Caco-2 (cell line): ENCODE data around the gene SPTB. TPM values are rescaled to one million over a fixed set of nuclear protein-coding genes. Genes with fewer than 3 reads are reported as not detected.

Experiments
- BruUV-seq: library from RNA; stranded (reverse); fragments of 400-500 nt; replicated peaks from 2 replicates; lab custom pipeline; 2021; lab: Mats Ljungman, UMichigan
- CTCF ChIA-PET: fragments of 300-600 bp; sonication (Branson Sonifier 250); formaldehyde crosslinking; loops from one replicate; lab custom pipeline; 2022; ENCODE audit warnings: antibody characterized with exemption; lab: Charles Lee
- POLR2A ChIA-PET: fragments of 300-600 bp; sonication (Branson Sonifier 250); formaldehyde crosslinking; loops from one replicate; lab custom pipeline; 2022; ENCODE audit warnings: antibody characterized with exemption; lab: Charles Lee
- DNase-seq, 2 experiments: peaks; one replicate each; pipeline versions ENCODE4 v3.0.0 to v3.0.0-alpha.2; 2020 to 2022
- H3K27me3 ChIP-seq: replicated peaks from 2 replicates; pipeline ENCODE4 v1.6.0; 2011; ENCODE audit warnings: low read length; ENCODE audit not compliant: control insufficient read depth, insufficient read depth
- H3K36me3 ChIP-seq: 2 replicates; pipeline ENCODE4 v1.5.1; 2011; ENCODE audit warnings: low read length; ENCODE audit not compliant: control insufficient read depth, insufficient read depth
- H3K4me1 ChIP-seq: fragments of 250-450 bp; sonication (Bioruptor Pico); 2 replicates; pipeline ENCODE4 v1.5.1; 2020; ENCODE audit warnings: mild to moderate bottlenecking
- H3K4me3 ChIP-seq: 2 replicates; pipeline ENCODE4 v1.5.1; 2011; ENCODE audit warnings: low read depth, mild to moderate bottlenecking, control low read depth, low read length
- H3K9me3 ChIP-seq: fragments of 250-450 bp; sonication (Bioruptor Pico); 2 replicates; pipeline ENCODE4 v1.5.1; 2020; ENCODE audit warnings: mild to moderate bottlenecking, moderate library complexity
- H3K27ac Mint-ChIP-seq: one replicate; pipeline ENCODE4 v1.8.0; 2022; ENCODE audit warnings: mixed read lengths; ENCODE audit not compliant: unreplicated experiment
- H3K27me3 Mint-ChIP-seq: one replicate; pipeline ENCODE4 v1.8.0; 2022; ENCODE audit warnings: mixed read lengths; ENCODE audit not compliant: insufficient read depth, unreplicated experiment
- H3K36me3 Mint-ChIP-seq: one replicate; pipeline ENCODE4 v1.8.0; 2022; ENCODE audit warnings: mild to moderate bottlenecking, mixed read lengths; ENCODE audit not compliant: insufficient read depth, unreplicated experiment
- H3K4me1 Mint-ChIP-seq: one replicate; pipeline ENCODE4 v1.8.0; 2022; ENCODE audit warnings: low read depth, mixed read lengths; ENCODE audit not compliant: unreplicated experiment
- H3K4me3 Mint-ChIP-seq: one replicate; pipeline ENCODE4 v1.8.0; 2022; ENCODE audit warnings: mild to moderate bottlenecking, moderate library complexity, mixed read lengths; ENCODE audit not compliant: unreplicated experiment
- H3K9me3 Mint-ChIP-seq: one replicate; pipeline ENCODE4 v1.8.0; 2022; ENCODE audit warnings: mixed read lengths; ENCODE audit not compliant: unreplicated experiment
- intact Hi-C: fragments of 100-400 bp; cut with micrococcal nuclease; formaldehyde crosslinking; loops from one replicate; pipeline ENCODE4 v1.10.0; 2022; ENCODE audit not compliant: unreplicated experiment
- total RNA-seq: library from RNA; stranded (reverse); gene quantifications from 2 replicates; pipeline ENCODE4 v1.2.3, GENCODE V29; 2022
- TF ChIP-seq, protein P1 (sequence below), 2 experiments: fragments of 200-600 bp in 1 of 2; IDR thresholded peaks; 1 replicate in 1 of 2; 2 replicates in 1 of 2; pipeline versions ENCODE4 v1.5.1 to v1.8.0; 2011 to 2022; ENCODE audit warnings: antibody characterized with exemption in 1 of 2, control low read depth in 1 of 2, inconsistent platforms in 1 of 2, low read depth in 1 of 2, low read length in 1 of 2, mild to moderate bottlenecking in 1 of 2, moderate library complexity in 1 of 2; ENCODE audit not compliant: insufficient read depth in 1 of 2, severe bottlenecking in 1 of 2, unreplicated experiment in 1 of 2

Gene SPTB
- total RNA-seq, 1 experiment from 2014 or later, result 1.7 TPM

DNA sequence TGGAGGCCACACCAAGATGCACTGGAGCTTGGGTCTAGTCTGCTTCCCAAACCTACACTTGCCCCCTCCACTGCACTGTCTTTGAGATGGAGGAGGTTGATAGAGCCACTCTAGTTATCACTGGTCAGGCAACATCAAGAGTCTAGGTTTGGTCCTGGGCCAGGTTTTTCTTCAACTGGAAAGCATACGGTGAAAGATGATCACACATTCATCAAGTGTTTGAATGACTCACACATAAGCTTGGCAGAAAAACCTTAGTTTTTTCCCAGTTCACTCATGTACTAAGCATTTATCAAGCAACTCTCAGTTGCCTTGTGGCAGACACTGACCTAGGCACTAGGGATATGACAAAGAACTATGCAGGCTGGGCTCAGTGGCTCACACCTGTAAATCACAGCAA, 91.0 kb downstream of the SPTB start:
- Mint-ChIP-seq H3K4me3 (no peak overlapping the region), H3K4me1 (no peaks in the 10 kb centered on the region), H3K27ac (no peak overlapping the region), H3K27me3 (no peaks in the 10 kb centered on the region), H3K36me3 (no peaks in the 10 kb centered on the region), H3K9me3 (no peaks in the 10 kb centered on the region)
- Histone ChIP-seq H3K4me1 (no peaks in the 10 kb centered on the region), H3K9me3 (no peaks in the 10 kb centered on the region), H3K36me3 (no peaks in the 10 kb centered on the region), H3K4me3 (no peak overlapping the region), H3K27me3 (no peaks in the 10 kb centered on the region)
- no TSS peak for BruUV-seq
- no peak for DNase-seq
- ChIA-PET POLR2A (no interaction called here), CTCF (interaction anchor here (0.9 kb wide), 1 partner anchor 10 kb away, joined by 3 read pairs; no protein-coding TSS in a partner anchor)
- TF ChIP-seq, protein P1, sequence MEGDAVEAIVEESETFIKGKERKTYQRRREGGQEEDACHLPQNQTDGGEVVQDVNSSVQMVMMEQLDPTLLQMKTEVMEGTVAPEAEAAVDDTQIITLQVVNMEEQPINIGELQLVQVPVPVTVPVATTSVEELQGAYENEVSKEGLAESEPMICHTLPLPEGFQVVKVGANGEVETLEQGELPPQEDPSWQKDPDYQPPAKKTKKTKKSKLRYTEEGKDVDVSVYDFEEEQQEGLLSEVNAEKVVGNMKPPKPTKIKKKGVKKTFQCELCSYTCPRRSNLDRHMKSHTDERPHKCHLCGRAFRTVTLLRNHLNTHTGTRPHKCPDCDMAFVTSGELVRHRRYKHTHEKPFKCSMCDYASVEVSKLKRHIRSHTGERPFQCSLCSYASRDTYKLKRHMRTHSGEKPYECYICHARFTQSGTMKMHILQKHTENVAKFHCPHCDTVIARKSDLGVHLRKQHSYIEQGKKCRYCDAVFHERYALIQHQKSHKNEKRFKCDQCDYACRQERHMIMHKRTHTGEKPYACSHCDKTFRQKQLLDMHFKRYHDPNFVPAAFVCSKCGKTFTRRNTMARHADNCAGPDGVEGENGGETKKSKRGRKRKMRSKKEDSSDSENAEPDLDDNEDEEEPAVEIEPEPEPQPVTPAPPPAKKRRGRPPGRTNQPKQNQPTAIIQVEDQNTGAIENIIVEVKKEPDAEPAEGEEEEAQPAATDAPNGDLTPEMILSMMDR (IDR thresholded peaks at IDR 0.05; ENCODE audit: insufficient read depth in 1 of 2, low read depth in 1 of 2, low read length in 1 of 2, severe bottlenecking in 1 of 2, unreplicated experiment in 1 of 2), result no peak
- intact Hi-C loops, result no loop called here

- H3K27me3 ChIP-seq, result no peaks in the 10 kb centered on the region
- CTCF ChIA-PET, result no interaction called here
Measured at GRCh38 chr14:64787619-64788018, 92.1 kb downstream of the SPTB start.

GRCh38 chr14:64786296-64787149, 93.2 kb downstream of the SPTB start:
- no peak overlapping the region for H3K27ac Mint-ChIP-seq
- H3K4me3 ChIP-seq, result no peak overlapping the region
- ChIA-PET POLR2A (no interaction called here), CTCF (no interaction called here)
- H3K36me3 ChIP-seq, result no peaks in the 10 kb centered on the region
- H3K27me3 ChIP-seq, result no peaks in the 10 kb centered on the region
- DNase-seq, result no peak
- no TSS peak for BruUV-seq
- H3K27me3 Mint-ChIP-seq, result no peaks in the 10 kb centered on the region
- H3K36me3 Mint-ChIP-seq, result no peaks in the 10 kb centered on the region
- no peaks in the 10 kb centered on the region for H3K4me1 ChIP-seq
- TF ChIP-seq, protein P1 (IDR thresholded peaks at IDR 0.05; ENCODE audit: insufficient read depth in 1 of 2, low read depth in 1 of 2, low read length in 1 of 2, severe bottlenecking in 1 of 2, unreplicated experiment in 1 of 2), result no peak
- H3K4me1 Mint-ChIP-seq, result no peaks in the 10 kb centered on the region
- intact Hi-C loops, result no loop called here
- H3K9me3 Mint-ChIP-seq, result no peaks in the 10 kb centered on the region
- H3K4me3 Mint-ChIP-seq, result no peak overlapping the region
- H3K9me3 ChIP-seq, result no peaks in the 10 kb centered on the region

More at GRCh38 chr14:64787619-64788018, 92.1 kb downstream of the SPTB start:
- Mint-ChIP-seq H3K9me3 (no peaks in the 10 kb centered on the region), H3K36me3 (no peaks in the 10 kb centered on the region), H3K4me3 (no peak overlapping the region), H3K27ac (no peak overlapping the region), H3K27me3 (no peaks in the 10 kb centered on the region), H3K4me1 (no peaks in the 10 kb centered on the region)
- BruUV-seq, result no TSS peak
- intact Hi-C loops, result no loop called here
- POLR2A ChIA-PET, result no interaction called here
- H3K4me3 ChIP-seq, result no peak overlapping the region
- TF ChIP-seq, protein P1 (IDR thresholded peaks at IDR 0.05; ENCODE audit: insufficient read depth in 1 of 2, low read depth in 1 of 2, low read length in 1 of 2, severe bottlenecking in 1 of 2, unreplicated experiment in 1 of 2), result no peak
- H3K36me3 ChIP-seq, result no peaks in the 10 kb centered on the region
- H3K9me3 ChIP-seq, result no peaks in the 10 kb centered on the region
- no peak for DNase-seq
- no peaks in the 10 kb centered on the region for H3K4me1 ChIP-seq
